Esophagus (tissue), 2 donors: ENCODE data around the gene MYADML2. TPM values are rescaled to one million over a fixed set of nuclear protein-coding genes. Genes with fewer than 3 reads are reported as not detected.
A peak's percentile ranks its signal among the peaks of the same experiment; 100 is the strongest.
"Not testable (repeated sequence)": the region's sequence is repeated elsewhere in the genome, so short reads cannot be mapped to it uniquely, and the experiment has no call there.

Experiments used
- H3K27ac ChIP-seq, 2 donors: one replicate each; pipeline ENCODE4 v1.5.1; 2013; ENCODE audit warnings: low read depth in 2 of 2, mild to moderate bottlenecking in 2 of 2, inconsistent platforms in 1 of 2, low read length in 1 of 2, moderate library complexity in 1 of 2
- H3K27me3 ChIP-seq, 2 donors: one replicate each; pipeline ENCODE4 v1.6.1; 2013; ENCODE audit warnings: low read length in 2 of 2, control low read depth in 1 of 2, mild to moderate bottlenecking in 1 of 2; ENCODE audit not compliant: insufficient read depth in 2 of 2, control insufficient read depth in 1 of 2
- H3K36me3 ChIP-seq, 2 donors: one replicate each; pipeline ENCODE4 v1.6.1; 2013; ENCODE audit warnings: low read length in 1 of 2; ENCODE audit not compliant: control insufficient read depth in 2 of 2, insufficient read depth in 2 of 2
- H3K4me1 ChIP-seq, 2 donors: one replicate each; pipeline ENCODE4 v1.6.1; 2013; ENCODE audit warnings: low read length in 1 of 2; ENCODE audit not compliant: control insufficient read depth in 2 of 2, insufficient read depth in 2 of 2
- H3K4me3 ChIP-seq, 2 donors: one replicate each; pipeline ENCODE4 v1.5.1; 2013; ENCODE audit warnings: low read length in 2 of 2, mild to moderate bottlenecking in 2 of 2, low read depth in 1 of 2, moderate library complexity in 1 of 2
- H3K9me3 ChIP-seq, 2 donors: one replicate each; pipeline ENCODE4 v1.6.1; 2013; ENCODE audit warnings: mild to moderate bottlenecking in 2 of 2, low read depth in 1 of 2, low read length in 1 of 2, moderate library complexity in 1 of 2; ENCODE audit not compliant: control insufficient read depth in 2 of 2, insufficient read depth in 1 of 2
- WGBS, 2 donors: extraction: QIAGEN DNeasy Blood & Tissue Kit; methylation state at CpG; one replicate each; pipeline ENCODE4 v1.1.7; 2013; 5-methylcytosine and 5-hydroxymethylcytosine counted together
- polyA plus RNA-seq, 2 donors: library from polyadenylated mRNA; stranded (reverse); fragments of 200-250 nt; gene quantifications; one replicate each; pipeline ENCODE4 v1.2.3, GENCODE V29; 2013
- donor health status: healthy with polysubstance abuse.
- donor health status: Bipolar disorder and iron deficiency.

MYADML2 gene
- polyA plus RNA-seq, 2 donors, result not detected

- 85 to 89% methylated on average over 33 of the region's 33 CpGs for WGBS, 2 donors
- H3K4me3 ChIP-seq, result no peak overlapping the region
- H3K27ac ChIP-seq, result peak overlapping the region; percentile 27 to 43
- H3K4me1 ChIP-seq, result peaks cover 26 to 33% of the 10 kb centered on the region in 2 donors
- no peaks in the 10 kb centered on the region for H3K9me3 ChIP-seq
- no peaks in the 10 kb centered on the region for H3K27me3 ChIP-seq
- peaks cover 4 to 19% of the 10 kb centered on the region in 2 donors for H3K36me3 ChIP-seq
Observed at GRCh38 chr17:81920612-81921536, 26.2 kb downstream of the MYADML2 start.

GRCh38 chr17:81918832-81919545 lies 28.0 kb downstream of the MYADML2 start:
- Histone ChIP-seq H3K9me3 (no peaks in the 10 kb centered on the region), H3K4me3 (no peak overlapping the region), H3K27me3 (no peaks in the 10 kb centered on the region), H3K27ac (peak overlapping the region; percentile 90 to 95), H3K36me3 (peaks cover 4 to 38% of the 10 kb centered on the region in 2 donors), H3K4me1 (peaks cover 17 to 32% of the 10 kb centered on the region in 2 donors)
- 65 to 74% methylated on average over 15 of the region's 15 CpGs for WGBS, 2 donors

GRCh38 chr17:81918333-81918669 lies 28.7 kb downstream of the MYADML2 start:
- Histone ChIP-seq H3K4me3 (peak overlapping the region in 1 of 2 donors; percentile 83), H3K36me3 (peaks cover 4 to 45% of the 10 kb centered on the region in 2 donors), H3K27ac (peak overlapping the region; percentile 90 to 95), H3K4me1 (peaks cover 16 to 29% of the 10 kb centered on the region in 2 donors)
- not testable (repeated sequence) for H3K27me3 ChIP-seq, H3K9me3 ChIP-seq
- 33% methylated on average over 9 of the region's 9 CpGs for WGBS, 2 donors

GRCh38 chr17:81917565-81918332 lies 29.3 kb downstream of the MYADML2 start, which contains the start of gene SIRT7:
Gene SIRT7, minus strand, starts transcription at chr17:81918176. Its CDS starts 45 bp downstream, at chr17:81918131.
- peak within 1 kb of the TSS; percentile 82 to 83 for H3K4me3 ChIP-seq
- H3K36me3 ChIP-seq, result peaks cover 4 to 46% of the 10 kb centered on the region in 2 donors
- 0 to 1% methylated on average over 68 to 94 of the region's 94 CpGs for WGBS, 2 donors
- H3K27ac ChIP-seq, result peak within 1 kb of the TSS; percentile 90 to 95
- no peaks in the 10 kb centered on the region for H3K9me3 ChIP-seq
- H3K4me1 ChIP-seq, result peaks cover 12 to 27% of the 10 kb centered on the region in 2 donors
- H3K27me3 ChIP-seq, result no peaks in the 10 kb centered on the region

GRCh38 chr17:81916234-81917001 lies 30.6 kb downstream of the MYADML2 start:
- Histone ChIP-seq H3K27ac (peak overlapping the region; percentile 90 to 94), H3K9me3 (no peaks in the 10 kb centered on the region), H3K36me3 (peaks cover 4 to 45% of the 10 kb centered on the region in 2 donors), H3K27me3 (no peaks in the 10 kb centered on the region), H3K4me1 (peaks cover 8 to 27% of the 10 kb centered on the region in 2 donors), H3K4me3 (peak overlapping the region; percentile 82 to 83)
- WGBS, 2 donors, result 70% methylated on average over 21 of the region's 21 CpGs

- no peak overlapping the region for H3K4me3 ChIP-seq
- H3K27ac ChIP-seq, result no peak overlapping the region
- H3K9me3 ChIP-seq, result no peaks in the 10 kb centered on the region
- peaks cover under 1 to 42% of the 10 kb centered on the region in 2 donors for H3K36me3 ChIP-seq
- H3K27me3 ChIP-seq, result no peaks in the 10 kb centered on the region
- WGBS, 2 donors, result 85 to 91% methylated on average over 12 of the region's 12 CpGs
- H3K4me1 ChIP-seq, result peaks cover 6 to 29% of the 10 kb centered on the region in 2 donors
Observed at GRCh38 chr17:81915331-81915730, 31.7 kb downstream of the MYADML2 start.

GRCh38 chr17:81914103-81914850 lies 32.8 kb downstream of the MYADML2 start:
- Histone ChIP-seq H3K27me3 (no peaks in the 10 kb centered on the region), H3K36me3 (peaks cover 0 to 42% of the 10 kb centered on the region in 2 donors), H3K9me3 (no peaks in the 10 kb centered on the region), H3K4me1 (peaks cover 9 to 27% of the 10 kb centered on the region in 2 donors), H3K4me3 (no peak overlapping the region), H3K27ac (peak overlapping the region in 1 of 2 donors; percentile 38)
- 96 to 97% methylated on average over 36 of the region's 36 CpGs for WGBS, 2 donors

- H3K4me1 ChIP-seq, result peaks cover 9 to 24% of the 10 kb centered on the region in 2 donors
- H3K9me3 ChIP-seq, result no peaks in the 10 kb centered on the region
- WGBS, 2 donors, result 92 to 96% methylated on average over 31 of the region's 31 CpGs
Observed at GRCh38 chr17:81913394-81914102, 33.5 kb downstream of the MYADML2 start.

More at GRCh38 chr17:81913394-81914102, 33.5 kb downstream of the MYADML2 start:
- Histone ChIP-seq H3K27ac (peak overlapping the region; percentile 21 to 38), H3K36me3 (peaks cover 0 to 47% of the 10 kb centered on the region in 2 donors), H3K4me3 (no peak overlapping the region), H3K27me3 (no peaks in the 10 kb centered on the region)
